Stimulated activated memory B cell treated with anti-CD40 and anti-IgM and Interleukin-4, amounts not matched to agents 10 μg/mL and 1 μg/mL and 100 μg/mL, for 72 hours (primary cell): ENCODE results near the gene MYO16.
"Not testable (repeated sequence)": the region's sequence is repeated elsewhere in the genome, so short reads cannot be mapped to it uniquely, and the experiment has no call there.

Experiments
- ATAC-seq: fragments of 150-1000 bp; cut with Tn5 transposase; 2 replicates; pipeline ENCODE4 v1.10.0; 2021
- H3K27ac Mint-ChIP-seq: one replicate; pipeline ENCODE4 v1.8.0; 2022; ENCODE audit warnings: mild to moderate bottlenecking, mixed read lengths
- H3K27me3 Mint-ChIP-seq: one replicate; pipeline ENCODE4 v1.8.0; 2022; ENCODE audit warnings: mixed read lengths
- H3K36me3 Mint-ChIP-seq: one replicate; pipeline ENCODE4 v1.8.0; 2022; ENCODE audit warnings: mixed read lengths
- H3K4me1 Mint-ChIP-seq: one replicate; pipeline ENCODE4 v1.8.0; 2022; ENCODE audit warnings: mixed read lengths
- H3K4me3 Mint-ChIP-seq: one replicate; pipeline ENCODE4 v1.8.0; 2022; ENCODE audit warnings: mild to moderate bottlenecking, moderate library complexity, mixed read lengths
- H3K9me3 Mint-ChIP-seq: one replicate; pipeline ENCODE4 v1.8.0; 2022; ENCODE audit warnings: mixed read lengths

The MYO16 gene

DNA sequence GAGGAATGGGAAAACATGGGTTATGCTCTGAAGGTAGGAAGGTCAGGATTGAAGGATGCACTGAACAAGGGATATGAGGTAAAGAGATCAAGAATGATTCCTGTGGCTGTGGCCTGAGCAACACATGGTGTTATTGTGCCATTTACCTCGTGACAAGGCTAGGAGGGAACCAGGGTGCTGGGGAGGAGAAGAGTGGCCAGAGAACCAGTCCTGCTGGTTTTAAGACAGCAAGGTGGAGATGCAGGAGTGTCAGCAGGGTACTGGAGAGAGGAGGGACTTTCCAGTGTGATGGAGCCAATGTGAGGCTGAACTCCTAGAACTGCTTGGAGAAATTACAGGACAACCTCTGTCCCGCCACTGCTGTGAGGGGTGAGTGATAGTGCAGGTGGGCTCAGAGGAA lies 282.4 kb downstream of the MYO16 start:
- Mint-ChIP-seq H3K4me3 (no peak overlapping the region), H3K27ac (no peak overlapping the region), H3K27me3 (no peaks in the 10 kb centered on the region), H3K9me3 (no peaks in the 10 kb centered on the region), H3K4me1 (peaks cover 20% of the 10 kb centered on the region), H3K36me3 (no peaks in the 10 kb centered on the region)
- no peak for ATAC-seq

DNA sequence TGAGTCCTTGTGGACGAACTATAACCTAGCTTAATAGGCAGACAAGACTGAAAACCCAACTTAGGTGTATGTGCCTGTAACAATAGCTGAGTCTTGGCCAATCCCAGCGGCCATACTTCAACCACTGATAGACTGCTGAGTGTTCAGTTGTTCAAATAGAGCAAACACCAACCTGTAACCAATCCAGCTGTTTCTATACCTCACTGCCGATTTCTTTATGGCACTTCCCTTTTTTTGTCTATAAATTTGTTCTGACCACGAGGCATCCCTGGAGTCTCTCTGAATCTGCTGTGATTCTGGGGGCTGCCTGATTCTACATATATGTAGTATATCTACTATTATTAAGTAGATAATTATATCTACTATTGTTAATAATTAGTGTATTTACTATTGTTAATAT lies 284.3 kb downstream of the MYO16 start:
- not testable (repeated sequence) for H3K4me3 Mint-ChIP-seq, H3K36me3 Mint-ChIP-seq, H3K27me3 Mint-ChIP-seq, H3K27ac Mint-ChIP-seq, H3K9me3 Mint-ChIP-seq, ATAC-seq
- peaks cover 22% of the 10 kb centered on the region for H3K4me1 Mint-ChIP-seq

DNA sequence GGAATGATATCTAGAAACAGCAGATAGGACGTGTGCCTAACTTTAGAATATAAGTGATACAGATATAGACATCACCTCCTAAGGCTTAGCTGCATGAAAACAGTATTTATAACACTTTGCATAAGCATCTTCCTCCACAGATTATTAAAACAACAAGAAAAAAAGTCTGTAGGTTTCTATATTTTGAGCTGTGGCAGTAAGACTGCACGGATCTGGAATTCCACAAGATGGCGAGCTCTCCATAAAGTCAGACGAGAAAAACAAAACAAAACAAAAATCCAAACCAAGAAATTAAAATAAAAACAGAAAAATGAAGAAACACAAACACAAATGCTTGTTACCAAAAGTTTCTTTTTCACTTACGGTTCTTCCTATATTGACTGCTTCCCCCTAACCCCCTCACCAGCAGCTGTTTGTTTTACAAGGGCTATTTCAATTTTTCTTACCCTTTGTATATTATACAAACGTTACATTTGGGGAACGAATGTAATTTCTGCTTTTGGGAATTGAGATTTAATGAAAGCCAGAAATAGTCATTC lies 285.8 kb downstream of the MYO16 start:
- Mint-ChIP-seq H3K27me3 (no peaks in the 10 kb centered on the region), H3K4me1 (peaks cover 22% of the 10 kb centered on the region), H3K9me3 (no peaks in the 10 kb centered on the region), H3K27ac (peak overlapping the region; percentile 83), H3K4me3 (peak overlapping the region; percentile 77), H3K36me3 (no peaks in the 10 kb centered on the region)
- ATAC-seq: no peak

DNA sequence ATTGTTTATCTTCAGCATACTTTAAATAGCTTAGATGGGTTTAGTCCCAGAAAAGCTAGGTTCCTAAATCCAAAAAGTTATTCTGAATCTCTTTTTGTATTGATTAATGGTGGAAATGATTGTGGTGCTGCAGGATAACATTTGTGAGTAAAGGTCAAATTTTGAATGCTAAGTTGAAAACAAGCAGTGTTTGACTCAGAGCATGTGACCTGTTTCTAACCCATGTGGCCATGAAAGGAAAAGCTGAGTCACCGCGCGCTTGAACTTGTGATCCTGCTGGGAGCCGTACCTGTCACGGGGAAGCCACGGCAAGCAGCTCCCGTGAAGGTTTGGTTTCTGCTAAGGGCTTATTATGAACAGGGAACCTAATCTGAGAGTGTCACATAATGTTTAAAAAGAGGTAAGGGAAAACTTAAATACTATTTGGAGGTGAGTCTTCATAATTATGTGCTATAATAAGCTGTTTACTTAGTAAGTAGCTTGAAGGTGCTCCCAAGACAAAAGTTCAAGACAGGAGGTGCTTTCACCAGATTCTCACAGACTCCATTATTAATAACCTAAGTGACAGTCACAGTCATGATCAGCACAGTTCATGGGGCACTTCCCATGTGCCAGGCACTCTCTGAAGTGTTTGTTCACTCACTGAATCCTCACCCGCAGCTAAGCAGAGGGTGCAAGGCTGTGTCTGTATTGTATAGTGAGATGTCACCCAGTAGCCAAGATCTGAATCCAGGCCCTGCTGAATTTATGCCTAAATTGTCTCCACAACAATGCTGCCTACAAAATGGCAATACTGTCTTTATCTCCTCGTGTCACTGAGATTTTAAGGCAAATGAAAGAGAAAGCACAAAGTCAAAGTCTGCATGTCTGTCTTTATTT lies 286.5 kb downstream of the MYO16 start:
- H3K27me3 Mint-ChIP-seq: no peaks in the 10 kb centered on the region
- H3K4me1 Mint-ChIP-seq: peaks cover 22% of the 10 kb centered on the region
- peak; percentile 90 for ATAC-seq
- peak overlapping the region; percentile 83 for H3K27ac Mint-ChIP-seq
- peak overlapping the region; percentile 77 for H3K4me3 Mint-ChIP-seq
- H3K9me3 Mint-ChIP-seq: no peaks in the 10 kb centered on the region
- no peaks in the 10 kb centered on the region for H3K36me3 Mint-ChIP-seq

DNA sequence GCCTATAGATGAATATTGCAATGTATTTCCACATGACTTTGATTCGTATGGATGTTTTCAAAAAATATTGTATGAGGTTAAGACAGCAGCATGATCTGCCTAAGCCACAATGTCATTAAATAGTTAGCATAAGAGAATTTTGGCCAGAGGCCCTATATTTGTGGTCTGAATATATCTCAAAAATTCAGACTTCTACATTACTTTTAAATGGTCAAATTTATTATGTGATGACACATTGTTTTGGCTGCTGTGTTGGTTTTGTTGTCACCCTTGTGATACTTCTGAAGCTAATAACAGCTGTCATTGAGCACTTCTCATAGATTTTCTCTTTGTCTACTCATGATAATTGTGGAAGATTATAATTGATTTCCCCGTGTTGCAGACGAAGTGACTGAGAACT lies 288.2 kb downstream of the MYO16 start:
- Mint-ChIP-seq H3K27ac (peak overlapping the region; percentile 83), H3K36me3 (no peaks in the 10 kb centered on the region), H3K4me1 (peaks cover 22% of the 10 kb centered on the region), H3K27me3 (no peaks in the 10 kb centered on the region), H3K4me3 (no peak overlapping the region), H3K9me3 (no peaks in the 10 kb centered on the region)
- ATAC-seq: no peak

DNA sequence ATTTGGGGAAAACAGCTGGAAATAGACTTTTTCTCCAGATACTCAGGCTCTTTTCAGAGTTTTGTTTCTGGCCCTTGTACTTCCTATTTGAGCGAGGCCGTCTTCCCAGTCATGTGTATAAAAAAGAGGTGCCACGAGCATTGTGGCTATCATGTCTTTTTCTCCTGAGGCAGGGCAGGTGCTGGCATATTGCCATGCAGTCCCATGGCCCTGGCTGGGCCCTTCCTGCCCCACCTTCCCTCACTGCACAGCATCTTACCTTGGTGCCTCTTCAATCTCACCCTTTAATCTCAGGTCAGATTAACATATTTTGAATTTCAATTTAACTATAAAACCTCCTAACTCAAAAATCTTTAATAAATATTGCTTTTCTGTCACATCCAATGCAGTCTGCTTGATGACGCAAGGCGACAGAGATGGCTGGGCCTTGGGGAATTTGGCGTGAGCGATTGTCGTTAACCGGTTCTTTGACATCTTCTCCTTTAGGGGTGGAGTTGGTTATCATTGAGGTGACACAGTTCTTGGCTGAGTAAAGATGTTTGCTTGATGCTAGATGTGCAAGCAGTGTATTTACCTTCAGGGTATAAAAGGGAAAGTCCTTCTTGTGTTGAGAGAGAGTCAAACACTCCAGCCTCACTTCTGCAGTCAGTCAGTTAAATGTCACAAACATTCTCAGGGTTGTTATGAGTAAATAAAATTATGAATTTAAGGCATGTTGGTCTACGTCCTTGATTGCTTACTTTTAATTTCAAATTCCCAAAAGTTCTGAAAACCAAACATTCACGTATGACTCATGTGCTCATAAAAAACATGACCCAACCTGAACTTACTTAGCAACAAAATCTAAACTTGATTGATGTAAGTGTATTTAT lies 289.9 kb downstream of the MYO16 start:
- no peaks in the 10 kb centered on the region for H3K9me3 Mint-ChIP-seq
- peaks cover 22% of the 10 kb centered on the region for H3K4me1 Mint-ChIP-seq
- no peak overlapping the region for H3K4me3 Mint-ChIP-seq
- H3K36me3 Mint-ChIP-seq: no peaks in the 10 kb centered on the region
- no peak for ATAC-seq
- H3K27ac Mint-ChIP-seq: no peak overlapping the region
- H3K27me3 Mint-ChIP-seq: no peaks in the 10 kb centered on the region

DNA sequence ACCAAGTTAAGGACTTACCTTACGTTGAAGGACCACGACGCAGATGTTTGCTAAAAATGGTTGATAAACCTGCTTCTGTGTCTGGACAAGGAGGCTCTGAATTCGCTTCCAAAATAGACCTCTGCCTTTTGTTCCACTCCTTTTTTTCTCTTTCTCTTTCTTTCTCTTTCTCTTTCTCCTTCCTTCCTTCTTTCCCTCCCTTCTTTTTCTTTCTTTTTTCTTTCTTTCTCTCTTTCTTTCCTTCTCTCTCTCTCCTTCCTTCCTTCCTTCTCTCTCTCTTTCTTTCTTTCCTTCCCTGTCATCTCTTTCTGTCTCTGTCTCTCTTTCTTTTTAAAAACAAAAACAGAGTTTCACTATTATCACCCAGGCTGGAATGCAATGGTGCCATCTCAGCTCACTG lies 290.7 kb downstream of the MYO16 start:
- Mint-ChIP-seq H3K27me3 (no peaks in the 10 kb centered on the region), H3K27ac (no peak overlapping the region), H3K36me3 (no peaks in the 10 kb centered on the region)

DNA sequence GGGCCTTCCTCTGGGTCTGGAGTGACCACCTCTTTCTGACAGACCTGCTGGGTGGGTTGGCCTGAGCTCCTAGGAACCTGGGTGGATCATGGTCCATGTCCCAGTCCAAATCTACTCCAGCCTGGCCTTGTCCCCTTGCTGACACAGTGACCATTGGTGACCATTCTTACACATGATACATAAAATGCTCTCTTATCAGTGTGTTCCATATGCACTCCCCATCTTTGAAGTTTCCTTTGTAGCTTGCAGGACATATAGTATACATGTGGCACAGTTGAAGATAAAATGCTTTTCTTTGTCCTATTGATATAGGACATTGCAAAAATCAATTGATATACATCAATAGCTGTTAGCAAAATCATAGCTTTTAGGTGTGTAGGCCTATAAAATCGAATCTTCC lies 291.8 kb downstream of the MYO16 start:
- Mint-ChIP-seq H3K27ac (no peak overlapping the region), H3K4me1 (peaks cover 7% of the 10 kb centered on the region), H3K27me3 (peaks cover 5% of the 10 kb centered on the region), H3K9me3 (no peaks in the 10 kb centered on the region), H3K36me3 (no peaks in the 10 kb centered on the region), H3K4me3 (no peak overlapping the region)
- ATAC-seq: no peak

More for the DNA sequence above, 290.7 kb downstream of the MYO16 start:
- Mint-ChIP-seq H3K4me3 (no peak overlapping the region), H3K9me3 (no peaks in the 10 kb centered on the region), H3K4me1 (peaks cover 18% of the 10 kb centered on the region)
- ATAC-seq: no peak

DNA sequence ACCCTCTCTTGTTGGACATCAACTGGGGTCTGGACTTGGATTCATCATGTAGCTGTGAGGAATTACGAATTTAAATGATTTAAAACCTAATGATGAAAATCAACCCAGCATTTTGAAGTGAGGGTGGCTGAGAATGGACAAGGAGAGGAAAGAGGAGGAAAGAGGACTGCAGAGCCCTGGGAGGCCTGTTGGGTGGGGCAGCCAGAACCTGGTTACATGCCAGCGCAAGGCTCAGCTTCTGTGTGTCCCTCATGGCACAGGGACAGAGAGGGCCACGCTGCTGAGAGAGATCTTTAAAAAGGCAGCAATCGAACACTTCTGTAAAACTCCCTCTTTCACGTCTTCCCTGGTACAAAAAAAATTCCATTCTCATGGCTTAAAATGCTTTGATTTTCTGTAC lies 292.7 kb downstream of the MYO16 start:
- H3K27me3 Mint-ChIP-seq: peaks cover 12% of the 10 kb centered on the region
- no peak overlapping the region for H3K4me3 Mint-ChIP-seq
- no peaks in the 10 kb centered on the region for H3K4me1 Mint-ChIP-seq
- no peak overlapping the region for H3K27ac Mint-ChIP-seq
- ATAC-seq: no peak
- H3K9me3 Mint-ChIP-seq: no peaks in the 10 kb centered on the region
- no peaks in the 10 kb centered on the region for H3K36me3 Mint-ChIP-seq

DNA sequence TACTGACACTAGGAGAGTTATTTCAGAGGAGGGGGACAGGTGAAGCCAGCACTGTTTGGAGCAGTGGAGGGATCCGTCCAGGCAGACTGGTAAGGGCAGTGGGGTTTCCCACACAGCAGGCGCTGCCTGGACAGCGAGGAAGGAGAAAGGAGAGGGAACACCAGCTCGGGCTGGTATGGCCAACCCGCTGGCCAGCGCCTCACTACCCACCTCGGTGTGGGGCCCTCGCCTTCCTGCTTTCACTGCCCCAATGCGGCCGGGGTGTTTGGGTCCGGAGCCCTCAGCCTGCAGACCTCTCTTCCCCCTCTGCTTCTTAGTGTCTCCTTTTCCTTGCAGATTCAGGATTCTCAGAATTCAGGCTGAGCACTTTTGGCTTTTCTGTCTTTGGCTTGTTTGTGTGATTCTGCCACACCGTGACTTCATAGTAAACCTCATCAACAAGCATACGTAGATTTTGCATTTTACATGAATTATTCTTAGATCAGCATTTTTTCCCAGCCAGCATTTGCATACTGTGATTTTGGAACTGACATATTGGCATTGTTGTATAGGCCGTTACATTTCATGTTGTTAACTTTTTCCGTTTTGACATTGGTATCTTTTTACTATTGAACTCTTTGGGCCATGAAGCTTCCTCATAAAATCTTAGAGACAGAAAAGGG lies 294.1 kb downstream of the MYO16 start:
- H3K27me3 Mint-ChIP-seq: peaks cover 12% of the 10 kb centered on the region

DNA sequence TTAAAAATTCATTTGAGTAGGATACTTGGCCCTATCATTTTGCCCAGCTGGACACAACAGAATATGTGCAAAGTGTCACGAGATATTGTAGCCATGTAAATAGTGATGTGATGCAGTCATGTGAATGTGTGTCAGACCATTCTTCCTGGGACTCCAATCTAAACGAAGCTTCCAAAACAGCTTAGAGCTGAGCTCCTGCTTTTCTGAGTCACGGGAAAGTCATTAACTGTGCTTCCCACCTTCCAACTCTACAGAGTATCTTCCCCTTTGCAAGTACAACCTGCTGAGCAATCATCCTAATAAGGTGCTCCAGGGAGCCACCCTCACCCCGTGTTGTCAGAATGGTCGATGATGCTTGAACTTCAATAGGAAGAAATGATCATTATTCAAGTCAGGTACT lies 294.7 kb downstream of the MYO16 start:
- ATAC-seq: no peak
- H3K36me3 Mint-ChIP-seq: no peaks in the 10 kb centered on the region
- H3K4me3 Mint-ChIP-seq: no peak overlapping the region
- H3K27me3 Mint-ChIP-seq: peaks cover 12% of the 10 kb centered on the region
- no peaks in the 10 kb centered on the region for H3K9me3 Mint-ChIP-seq
- no peaks in the 10 kb centered on the region for H3K4me1 Mint-ChIP-seq
- no peak overlapping the region for H3K27ac Mint-ChIP-seq

More for the DNA sequence above, 294.1 kb downstream of the MYO16 start:
- no peaks in the 10 kb centered on the region for H3K36me3 Mint-ChIP-seq
- H3K27ac Mint-ChIP-seq: no peak overlapping the region
- no peaks in the 10 kb centered on the region for H3K9me3 Mint-ChIP-seq
- no peak for ATAC-seq
- H3K4me3 Mint-ChIP-seq: no peak overlapping the region
- no peaks in the 10 kb centered on the region for H3K4me1 Mint-ChIP-seq

DNA sequence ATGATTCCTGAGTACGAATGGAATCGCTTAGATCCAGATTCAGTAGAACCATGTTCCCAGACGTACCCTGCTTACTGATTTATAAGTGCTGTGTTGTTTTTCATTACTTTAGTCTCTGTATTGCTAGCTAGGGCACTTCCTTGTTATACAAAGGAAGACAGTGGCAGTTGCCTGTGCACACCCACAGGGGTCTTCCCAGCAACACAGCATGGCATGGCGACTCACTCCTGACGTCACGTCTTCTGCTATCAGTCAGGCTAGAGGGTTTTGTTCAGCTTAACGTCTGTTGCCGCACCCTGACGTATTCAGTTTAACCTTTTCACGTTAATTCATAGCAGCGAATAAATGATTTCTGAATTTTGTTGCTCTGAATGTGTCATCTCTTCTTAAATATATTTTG lies 295.1 kb downstream of the MYO16 start:
- Mint-ChIP-seq H3K36me3 (no peaks in the 10 kb centered on the region), H3K9me3 (no peaks in the 10 kb centered on the region), H3K4me1 (no peaks in the 10 kb centered on the region), H3K4me3 (no peak overlapping the region), H3K27ac (no peak overlapping the region), H3K27me3 (peaks cover 12% of the 10 kb centered on the region)
- ATAC-seq: no peak

DNA sequence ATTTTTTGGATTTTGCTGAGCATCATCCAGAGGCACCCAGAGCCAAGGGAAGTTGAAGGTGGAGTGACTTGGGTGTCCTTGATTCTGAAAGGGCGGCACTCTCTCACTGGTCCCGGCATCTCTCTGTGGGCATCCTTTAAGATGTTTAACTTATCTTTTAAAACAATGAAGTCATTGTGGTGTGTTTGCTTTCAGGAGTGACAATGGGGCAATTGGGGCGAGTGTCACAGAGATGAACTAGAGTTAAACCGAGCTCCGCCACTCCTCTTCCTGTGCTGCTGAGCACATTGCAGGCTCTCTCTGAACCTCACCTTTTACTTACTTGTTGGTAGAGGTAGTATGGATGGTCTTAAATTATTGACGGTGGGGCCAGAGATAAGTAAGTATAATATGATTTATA lies 295.7 kb downstream of the MYO16 start:
- H3K27me3 Mint-ChIP-seq: peaks cover 12% of the 10 kb centered on the region
- H3K9me3 Mint-ChIP-seq: no peaks in the 10 kb centered on the region
- H3K4me3 Mint-ChIP-seq: no peak overlapping the region
- no peaks in the 10 kb centered on the region for H3K4me1 Mint-ChIP-seq
- no peak for ATAC-seq
- no peaks in the 10 kb centered on the region for H3K36me3 Mint-ChIP-seq
- H3K27ac Mint-ChIP-seq: no peak overlapping the region

DNA sequence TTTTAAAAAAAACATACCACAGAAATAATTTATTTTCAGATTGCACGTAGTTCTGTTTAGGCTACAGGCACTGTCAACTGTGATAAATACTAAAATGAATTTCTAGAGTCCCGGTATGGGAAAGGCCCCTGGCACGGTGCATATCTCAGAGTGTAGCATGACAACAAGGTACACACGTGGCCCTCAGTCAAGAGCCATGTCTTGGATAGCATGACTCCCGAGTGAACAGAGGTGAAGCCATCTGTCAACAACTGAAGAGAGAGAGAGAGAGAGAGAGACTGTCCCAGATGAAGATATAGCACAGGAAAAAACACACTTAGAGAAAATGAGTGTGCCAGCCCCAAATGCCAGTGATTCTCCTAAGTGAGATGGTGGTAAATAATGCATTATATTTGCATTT lies 297.5 kb downstream of the MYO16 start:
- Mint-ChIP-seq H3K36me3 (no peaks in the 10 kb centered on the region), H3K4me1 (no peaks in the 10 kb centered on the region), H3K27me3 (peaks cover 12% of the 10 kb centered on the region), H3K4me3 (no peak overlapping the region), H3K9me3 (no peaks in the 10 kb centered on the region), H3K27ac (no peak overlapping the region)
- no peak for ATAC-seq

DNA sequence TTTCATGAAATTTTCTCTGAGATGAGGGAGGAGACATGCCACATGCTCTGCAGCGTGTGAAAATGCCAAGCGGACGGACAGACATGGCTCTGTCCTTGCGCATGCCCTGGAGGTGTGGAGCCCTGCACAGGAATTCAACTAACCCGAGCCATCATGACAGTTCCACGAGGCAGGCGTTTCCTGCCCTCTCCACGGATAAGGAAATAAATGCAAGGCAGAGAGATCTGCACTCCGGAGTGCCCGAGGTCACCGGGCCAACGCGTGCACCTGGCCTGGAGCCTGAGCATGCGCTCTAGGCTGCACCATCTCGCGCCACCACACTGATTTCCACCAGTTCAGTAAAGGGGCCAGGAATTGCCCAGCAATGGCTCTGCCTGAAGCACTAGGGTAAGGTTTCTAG lies 298.2 kb downstream of the MYO16 start:
- peaks cover 12% of the 10 kb centered on the region for H3K27me3 Mint-ChIP-seq
- H3K4me3 Mint-ChIP-seq: no peak overlapping the region
- no peak for ATAC-seq
- H3K4me1 Mint-ChIP-seq: no peaks in the 10 kb centered on the region
- no peaks in the 10 kb centered on the region for H3K36me3 Mint-ChIP-seq
- no peaks in the 10 kb centered on the region for H3K9me3 Mint-ChIP-seq
- H3K27ac Mint-ChIP-seq: no peak overlapping the region
